SK-N-SH (cell line): Measurements from ENCODE around the gene PRDM15. TPM values are rescaled to one million over a fixed set of nuclear protein-coding genes. Genes with fewer than 3 reads are reported as not detected.

ENCODE experiments used
- CTCF ChIA-PET: fragments of 300-600, 350-600 bp; formaldehyde crosslinking; extraction: SDS; loops from one replicate; lab custom pipeline; 2021; lab: Yijun Ruan, JAX
- POLR2A ChIA-PET: fragments of 350-600 bp; sonication (Branson Sonifier 250); formaldehyde crosslinking; extraction: SDS; loops from one replicate; lab custom pipeline; 2020; ENCODE audit warnings: antibody characterized with exemption, inconsistent platforms; lab: Yijun Ruan, JAX
- DNase-seq: peaks from one replicate; pipeline ENCODE4 v3.0.0; 2012
- H2AFZ ChIP-seq: fragments of 200-600 bp; sonication (generic); 2 replicates; pipeline ENCODE4 v1.8.1; 2016; ENCODE audit warnings: antibody characterized with exemption, mild to moderate bottlenecking, low read depth
- H3F3A ChIP-seq: fragments of 200-600 bp; sonication (generic); replicated peaks from 2 replicates; pipeline ENCODE3; 2016; ENCODE audit warnings: antibody characterized with exemption, mild to moderate bottlenecking; ENCODE audit not compliant: insufficient read depth
- H3K27ac ChIP-seq, 2 experiments: fragments of 200-500 bp in 1 of 2; fragments of 200-600 bp in 1 of 2; sonication (Bioruptor generic) in 1 of 2; sonication (generic), shearing (Covaris generic) in 1 of 2; 2 replicates each; pipeline versions ENCODE4 v1.5.1 to v1.6.1; 2014 to 2016; ENCODE audit warnings: low read depth in 2 of 2, inconsistent platforms in 1 of 2, low read length in 1 of 2, mild to moderate bottlenecking in 1 of 2, mixed read lengths in 1 of 2
- H3K27me3 ChIP-seq: fragments of 200-600 bp; sonication (generic), shearing (Covaris generic); 2 replicates; pipeline ENCODE4 v1.6.1; 2016; ENCODE audit warnings: mixed run types; ENCODE audit not compliant: insufficient read depth
- H3K36me3 ChIP-seq, 2 experiments: fragments of 200-500 bp in 1 of 2; fragments of 200-600 bp in 1 of 2; sonication (Bioruptor generic) in 1 of 2; sonication (generic) in 1 of 2; replicated peaks in 1 of 2; 2 replicates each; pipeline versions ENCODE3 to v1.5.1; 2014 to 2016; ENCODE audit warnings: low read length in 1 of 2, mild to moderate bottlenecking in 1 of 2; ENCODE audit not compliant: insufficient read depth in 2 of 2, control insufficient read depth in 1 of 2
- H3K4me1 ChIP-seq, 2 experiments: fragments of 200-500 bp in 1 of 2; fragments of 200-600 bp in 1 of 2; sonication (Bioruptor generic) in 1 of 2; sonication (generic), shearing (Covaris generic) in 1 of 2; 2 replicates each; pipeline versions ENCODE4 v1.5.1 to v1.6.1; 2014 to 2016; ENCODE audit warnings: low read depth in 1 of 2, low read length in 1 of 2, mixed run types in 1 of 2; ENCODE audit not compliant: insufficient read depth in 2 of 2, control insufficient read depth in 1 of 2
- H3K4me2 ChIP-seq: fragments of 200-600 bp; sonication (generic), shearing (Covaris generic); 2 replicates; pipeline ENCODE4 v1.6.1; 2017; ENCODE audit warnings: mixed run types
- H3K4me3 ChIP-seq, 2 experiments: fragments of 200-500 bp in 1 of 2; fragments of 200-600 bp in 1 of 2; sonication (Bioruptor generic) in 1 of 2; sonication (generic), shearing (Covaris generic) in 1 of 2; 2 replicates each; pipeline versions ENCODE4 v1.5.1 to v1.8.1; 2014 to 2016; ENCODE audit warnings: low read depth in 2 of 2, inconsistent platforms in 1 of 2, low read length in 1 of 2, mild to moderate bottlenecking in 1 of 2, mixed read lengths in 1 of 2, moderate library complexity in 1 of 2
- H3K79me2 ChIP-seq: fragments of 200-600 bp; sonication (generic); 2 replicates; pipeline ENCODE4 v1.8.1; 2017; ENCODE audit warnings: mild to moderate bottlenecking; ENCODE audit not compliant: insufficient read depth
- H3K9ac ChIP-seq: fragments of 200-600 bp; sonication (generic); 2 replicates; pipeline ENCODE4 v1.6.1; 2017; ENCODE audit warnings: mixed run types
- H3K9me2 ChIP-seq: fragments of 200-600 bp; sonication (generic); 2 replicates; pipeline ENCODE4 v1.6.1; 2017; ENCODE audit warnings: mixed run types
- H3K9me3 ChIP-seq: fragments of 200-600 bp; sonication (generic); 2 replicates; pipeline ENCODE4 v1.6.1; 2017; ENCODE audit warnings: mixed run types, mild to moderate bottlenecking, moderate library complexity
- H4K20me1 ChIP-seq: fragments of 200-600 bp; sonication (generic); 2 replicates; pipeline ENCODE4 v1.6.1; 2017; ENCODE audit warnings: mild to moderate bottlenecking, mixed run types; ENCODE audit not compliant: insufficient read depth
- ELF1 ChIP-seq: IDR thresholded peaks from 2 replicates; pipeline ENCODE4 v1.4.0; 2012
- EP300 ChIP-seq, 2 experiments: IDR thresholded peaks; 2 replicates each; pipeline versions ENCODE4 v1.4.0 to v1.6.1; 2012; ENCODE audit warnings: borderline replicate concordance in 1 of 2, low read depth in 1 of 2, low read length in 1 of 2
- GABPA ChIP-seq: IDR thresholded peaks from 2 replicates; pipeline ENCODE4 v1.4.0; 2012; ENCODE audit warnings: low read depth, mild to moderate bottlenecking
- JUND ChIP-seq: IDR thresholded peaks from 2 replicates; pipeline ENCODE4 v1.4.0; 2012
- MAX ChIP-seq: IDR thresholded peaks from 2 replicates; pipeline ENCODE4 v1.4.0; 2012; ENCODE audit warnings: low read depth
- MXI1 ChIP-seq: IDR thresholded peaks from 2 replicates; pipeline ENCODE4 v1.6.1; 2012; ENCODE audit warnings: mild to moderate bottlenecking, low read depth, low read length, improper control_type of control experiment
- NFIC ChIP-seq: IDR thresholded peaks from 2 replicates; pipeline ENCODE4 v1.4.0; 2012; ENCODE audit warnings: borderline replicate concordance
- NRF1 ChIP-seq: IDR thresholded peaks from 2 replicates; pipeline ENCODE4 v1.6.1; 2012; ENCODE audit warnings: low read depth, mild to moderate bottlenecking, low read length
- POLR2AphosphoS5 ChIP-seq: IDR thresholded peaks from 2 replicates; pipeline ENCODE4 v1.6.1; 2012; ENCODE audit warnings: low read depth, low read length
- REST ChIP-seq: IDR thresholded peaks from 2 replicates; pipeline ENCODE4 v1.6.1; 2012; ENCODE audit warnings: mild to moderate bottlenecking, low read depth, low read length, moderate library complexity
- RFX5 ChIP-seq: IDR thresholded peaks from 2 replicates; pipeline ENCODE4 v1.6.1; 2012; ENCODE audit warnings: mild to moderate bottlenecking, improper control_type of control experiment, low read length
- RXRA ChIP-seq: IDR thresholded peaks from 2 replicates; pipeline ENCODE4 v1.4.0; 2012; ENCODE audit warnings: low read depth, mild to moderate bottlenecking, borderline replicate concordance
- TAF1 ChIP-seq: IDR thresholded peaks from 2 replicates; pipeline ENCODE4 v1.6.1; 2012; ENCODE audit warnings: low read depth, mild to moderate bottlenecking, low read length, moderate library complexity, borderline replicate concordance
- TEAD4 ChIP-seq: IDR thresholded peaks from 2 replicates; pipeline ENCODE4 v1.4.0; 2012; ENCODE audit warnings: mild to moderate bottlenecking, borderline replicate concordance; ENCODE audit not compliant: insufficient read depth
- YY1 ChIP-seq: IDR thresholded peaks from 2 replicates; pipeline ENCODE4 v1.4.0; 2012; ENCODE audit warnings: low read depth, mild to moderate bottlenecking
- WGBS: methylation state at CpG from one replicate; pipeline ENCODE4 v1.1.6; 2017; ENCODE audit warnings: low lambda C conversion rate; 5-methylcytosine and 5-hydroxymethylcytosine counted together
- polyA plus RNA-seq, 3 experiments: library from polyadenylated mRNA; depleted of rRNA; stranded (reverse); fragments of >200 nt; gene quantifications; 2 replicates each; pipeline ENCODE4 v1.2.3, GENCODE V29; 2012
- TF ChIP-seq, protein P1 (sequence below): fragments of 150-350 bp; IDR thresholded peaks from 2 replicates; pipeline ENCODE4 v1.6.1; 2016; ENCODE audit warnings: mild to moderate bottlenecking, low read depth, low read length
- TF ChIP-seq, protein P2 (sequence below): IDR thresholded peaks from 2 replicates; pipeline ENCODE4; 2012
- TF ChIP-seq, protein P3 (sequence below): fragments of 150-350 bp; IDR thresholded peaks from 2 replicates; pipeline ENCODE4 v1.6.1; 2017; ENCODE audit warnings: antibody characterized with exemption, low read length, low read depth, borderline replicate concordance
- TF ChIP-seq, protein P4 (sequence below): IDR thresholded peaks from 2 replicates; pipeline ENCODE4 v1.4.0; 2012; ENCODE audit warnings: low read depth, borderline replicate concordance

The PRDM15 gene
- polyA plus RNA-seq, 1 of the 3 experiments (the other 2 are of a cell fraction), result 7.0 TPM

- Histone ChIP-seq H3K79me2 (no peaks in the 10 kb centered on the region), H3K4me2 (no peak overlapping the region), H3K4me1 (no peaks in the 10 kb centered on the region), H3K27me3 (no peaks in the 10 kb centered on the region), H3K9me3 (no peaks in the 10 kb centered on the region), H2AFZ (no peak overlapping the region), H3K4me3 (no peak overlapping the region), H3K9ac (no peak overlapping the region), H3K36me3 (peaks cover 13 to 47% of the 10 kb centered on the region in 2 experiments), H4K20me1 (no peaks in the 10 kb centered on the region), H3K9me2 (no peaks in the 10 kb centered on the region), H3F3A (no peaks in the 10 kb centered on the region), H3K27ac (no peak overlapping the region)
- TF ChIP-seq RFX5 (no peak), TAF1 (no peak), YY1 (no peak), MAX (no peak), ELF1 (no peak), TEAD4 (no peak), POLR2AphosphoS5 (no peak), NFIC (no peak), REST (no peak), JUND (no peak), NRF1 (no peak), MXI1 (no peak), EP300 (IDR thresholded peaks at IDR 0.05; ENCODE audit: borderline replicate concordance in 1 of 2, low read depth in 1 of 2, low read length in 1 of 2) (no peak), GABPA (no peak), RXRA (no peak)
- TF ChIP-seq, protein P1, sequence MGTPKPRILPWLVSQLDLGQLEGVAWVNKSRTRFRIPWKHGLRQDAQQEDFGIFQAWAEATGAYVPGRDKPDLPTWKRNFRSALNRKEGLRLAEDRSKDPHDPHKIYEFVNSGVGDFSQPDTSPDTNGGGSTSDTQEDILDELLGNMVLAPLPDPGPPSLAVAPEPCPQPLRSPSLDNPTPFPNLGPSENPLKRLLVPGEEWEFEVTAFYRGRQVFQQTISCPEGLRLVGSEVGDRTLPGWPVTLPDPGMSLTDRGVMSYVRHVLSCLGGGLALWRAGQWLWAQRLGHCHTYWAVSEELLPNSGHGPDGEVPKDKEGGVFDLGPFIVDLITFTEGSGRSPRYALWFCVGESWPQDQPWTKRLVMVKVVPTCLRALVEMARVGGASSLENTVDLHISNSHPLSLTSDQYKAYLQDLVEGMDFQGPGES, result no peak
- TF ChIP-seq, protein P2, sequence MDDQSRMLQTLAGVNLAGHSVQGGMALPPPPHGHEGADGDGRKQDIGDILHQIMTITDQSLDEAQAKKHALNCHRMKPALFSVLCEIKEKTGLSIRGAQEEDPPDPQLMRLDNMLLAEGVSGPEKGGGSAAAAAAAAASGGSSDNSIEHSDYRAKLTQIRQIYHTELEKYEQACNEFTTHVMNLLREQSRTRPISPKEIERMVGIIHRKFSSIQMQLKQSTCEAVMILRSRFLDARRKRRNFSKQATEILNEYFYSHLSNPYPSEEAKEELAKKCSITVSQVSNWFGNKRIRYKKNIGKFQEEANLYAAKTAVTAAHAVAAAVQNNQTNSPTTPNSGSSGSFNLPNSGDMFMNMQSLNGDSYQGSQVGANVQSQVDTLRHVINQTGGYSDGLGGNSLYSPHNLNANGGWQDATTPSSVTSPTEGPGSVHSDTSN, result no peak
- TF ChIP-seq, protein P3, sequence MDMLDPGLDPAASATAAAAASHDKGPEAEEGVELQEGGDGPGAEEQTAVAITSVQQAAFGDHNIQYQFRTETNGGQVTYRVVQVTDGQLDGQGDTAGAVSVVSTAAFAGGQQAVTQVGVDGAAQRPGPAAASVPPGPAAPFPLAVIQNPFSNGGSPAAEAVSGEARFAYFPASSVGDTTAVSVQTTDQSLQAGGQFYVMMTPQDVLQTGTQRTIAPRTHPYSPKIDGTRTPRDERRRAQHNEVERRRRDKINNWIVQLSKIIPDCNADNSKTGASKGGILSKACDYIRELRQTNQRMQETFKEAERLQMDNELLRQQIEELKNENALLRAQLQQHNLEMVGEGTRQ, result no peak
- TF ChIP-seq, protein P4, sequence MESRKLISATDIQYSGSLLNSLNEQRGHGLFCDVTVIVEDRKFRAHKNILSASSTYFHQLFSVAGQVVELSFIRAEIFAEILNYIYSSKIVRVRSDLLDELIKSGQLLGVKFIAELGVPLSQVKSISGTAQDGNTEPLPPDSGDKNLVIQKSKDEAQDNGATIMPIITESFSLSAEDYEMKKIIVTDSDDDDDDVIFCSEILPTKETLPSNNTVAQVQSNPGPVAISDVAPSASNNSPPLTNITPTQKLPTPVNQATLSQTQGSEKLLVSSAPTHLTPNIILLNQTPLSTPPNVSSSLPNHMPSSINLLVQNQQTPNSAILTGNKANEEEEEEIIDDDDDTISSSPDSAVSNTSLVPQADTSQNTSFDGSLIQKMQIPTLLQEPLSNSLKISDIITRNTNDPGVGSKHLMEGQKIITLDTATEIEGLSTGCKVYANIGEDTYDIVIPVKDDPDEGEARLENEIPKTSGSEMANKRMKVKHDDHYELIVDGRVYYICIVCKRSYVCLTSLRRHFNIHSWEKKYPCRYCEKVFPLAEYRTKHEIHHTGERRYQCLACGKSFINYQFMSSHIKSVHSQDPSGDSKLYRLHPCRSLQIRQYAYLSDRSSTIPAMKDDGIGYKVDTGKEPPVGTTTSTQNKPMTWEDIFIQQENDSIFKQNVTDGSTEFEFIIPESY, result no peak
- POLR2A ChIA-PET, result no interaction called here
- DNase-seq, result no peak
- CTCF ChIA-PET, result no interaction called here
- WGBS, result 92% methylated on average over 35 of the region's 36 CpGs
Observed at GRCh38 chr21:41907496-41908258, 28.5 kb upstream of the PRDM15 start.
